NCI-H2107 (cell line): Measurements from ENCODE around the gene FEM1A.

Experiments used
- DNase-seq: peaks from one replicate; lab custom pipeline; 2025; lab: John Stamatoyannopoulos, UW

The FEM1A gene

DNA sequence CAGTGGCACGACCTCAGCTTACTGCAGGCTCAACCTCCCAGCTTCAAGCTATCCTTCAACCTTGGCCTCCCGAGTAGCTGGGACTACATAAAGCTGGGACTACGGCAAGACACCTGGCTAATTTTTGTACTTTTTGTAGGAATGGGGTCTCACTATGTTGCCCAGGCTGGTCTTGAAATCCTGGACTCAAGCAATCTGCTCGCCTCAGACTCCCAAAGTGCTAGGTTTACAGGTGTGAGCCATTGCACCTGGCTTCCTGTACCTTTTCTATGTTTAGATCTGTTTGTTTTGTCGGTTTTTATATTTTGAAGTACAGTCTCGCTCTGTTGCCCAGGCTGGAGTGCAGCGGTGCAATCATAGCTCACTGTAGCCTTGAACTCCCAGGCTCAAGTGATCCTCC is 57.5 kb downstream of the FEM1A start:
- DNase-seq = no peak
